Measurements from ENCODE around the gene ANKS1A.

Gene ANKS1A

GRCh38 chr6:35042031-35042815 is 153.2 kb downstream of the ANKS1A start:
- TF ChIP-seq CTCF (IDR thresholded peaks at IDR 0.05; ENCODE audit: low read depth, low read length): no peak
- no peak overlapping the region for H3K4me3 ChIP-seq (ENCODE audit: low read depth, low read length)

- TF ChIP-seq CTCF (IDR thresholded peaks at IDR 0.05; ENCODE audit: low read depth, low read length): no peak
- H3K4me3 ChIP-seq (ENCODE audit: low read depth, low read length): no peak overlapping the region
Observed at GRCh38 chr6:35043381-35044130, 154.5 kb downstream of the ANKS1A start.

- H3K4me3 ChIP-seq (ENCODE audit: low read depth, low read length): no peak overlapping the region
- no peak for TF ChIP-seq CTCF (IDR thresholded peaks at IDR 0.05; ENCODE audit: low read depth, low read length)
Observed at GRCh38 chr6:35044145-35044745, 155.2 kb downstream of the ANKS1A start.

- no peak overlapping the region for H3K4me3 ChIP-seq (ENCODE audit: low read depth, low read length)
- TF ChIP-seq CTCF (IDR thresholded peaks at IDR 0.05; ENCODE audit: low read depth, low read length): no peak
Observed at GRCh38 chr6:35044761-35045421, 155.8 kb downstream of the ANKS1A start.

- TF ChIP-seq CTCF (IDR thresholded peaks at IDR 0.05; ENCODE audit: low read depth, low read length): no peak
- H3K4me3 ChIP-seq (ENCODE audit: low read depth, low read length): no peak overlapping the region
Observed at GRCh38 chr6:35046103-35046502, 157.0 kb downstream of the ANKS1A start.

GRCh38 chr6:35046862-35047261 is 157.8 kb downstream of the ANKS1A start:
- TF ChIP-seq CTCF (IDR thresholded peaks at IDR 0.05; ENCODE audit: low read depth, low read length): no peak
- no peak overlapping the region for H3K4me3 ChIP-seq (ENCODE audit: low read depth, low read length)
